GM19035 (cell line): ENCODE measurements around the gene AP5B1.
"Not testable (repeated sequence)": the region's sequence is repeated elsewhere in the genome, so short reads cannot be mapped to it uniquely, and the experiment has no call there.

Source experiments
- ATAC-seq: cut with Tn5 transposase; IDR thresholded peaks from one replicate; pipeline ENCODE4 v1.9.1; 2021; ENCODE audit not compliant: unreplicated experiment

AP5B1 gene

GRCh38 chr11:65770951-65771567 is 9.7 kb downstream of the AP5B1 start:
- ATAC-seq: no peak

GRCh38 chr11:65767806-65768205 is 13.0 kb downstream of the AP5B1 start:
- ATAC-seq: not testable (repeated sequence)

DNA sequence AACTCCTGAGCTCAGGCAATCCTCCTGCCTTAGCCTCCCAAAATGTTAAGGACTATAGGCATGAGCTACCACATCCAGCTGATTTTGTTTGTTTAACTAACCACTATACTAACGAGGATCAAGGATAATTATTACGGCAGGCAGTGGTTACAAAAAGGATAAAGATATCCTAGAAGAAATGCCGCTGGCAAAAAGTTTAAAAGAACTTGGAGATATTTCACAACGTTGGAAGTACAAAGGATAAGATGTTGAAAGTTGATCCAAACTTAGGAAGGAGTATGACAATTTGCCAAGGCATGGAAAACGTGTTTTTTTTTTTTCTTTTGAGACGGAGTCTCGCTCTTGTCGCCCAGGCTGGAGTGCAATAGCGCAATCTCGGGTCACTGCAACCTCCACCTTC is 13.4 kb downstream of the AP5B1 start:
- no peak for ATAC-seq

- no peak for ATAC-seq
These were observed 14.2 kb downstream of the AP5B1 start for GRCh38 chr11:65766535-65766934.

DNA sequence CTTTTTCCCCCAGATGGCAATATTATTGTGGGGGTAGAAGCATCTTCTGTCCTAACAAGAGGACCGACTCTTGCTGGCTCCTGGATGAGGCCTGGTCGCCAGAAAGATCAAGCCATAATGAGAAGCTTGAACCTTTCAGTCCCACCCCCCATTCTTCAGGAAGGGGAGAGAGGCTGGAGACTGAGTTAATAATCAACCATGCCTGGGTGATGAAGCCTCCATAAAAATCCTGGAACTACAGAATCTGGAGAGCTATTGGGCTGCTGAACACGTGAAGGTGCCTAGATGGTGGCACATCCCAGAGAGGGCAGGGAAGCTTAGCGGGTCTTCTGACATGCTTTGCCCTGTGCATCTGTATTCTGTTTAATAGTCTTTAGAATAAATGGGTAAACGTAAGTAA is 16.3 kb downstream of the AP5B1 start:
- no peak for ATAC-seq

- not testable (repeated sequence) for ATAC-seq
These were observed 18.0 kb downstream of the AP5B1 start for GRCh38 chr11:65762816-65763215.

GRCh38 chr11:65762169-65762568 is 18.6 kb downstream of the AP5B1 start:
- not testable (repeated sequence) for ATAC-seq

DNA sequence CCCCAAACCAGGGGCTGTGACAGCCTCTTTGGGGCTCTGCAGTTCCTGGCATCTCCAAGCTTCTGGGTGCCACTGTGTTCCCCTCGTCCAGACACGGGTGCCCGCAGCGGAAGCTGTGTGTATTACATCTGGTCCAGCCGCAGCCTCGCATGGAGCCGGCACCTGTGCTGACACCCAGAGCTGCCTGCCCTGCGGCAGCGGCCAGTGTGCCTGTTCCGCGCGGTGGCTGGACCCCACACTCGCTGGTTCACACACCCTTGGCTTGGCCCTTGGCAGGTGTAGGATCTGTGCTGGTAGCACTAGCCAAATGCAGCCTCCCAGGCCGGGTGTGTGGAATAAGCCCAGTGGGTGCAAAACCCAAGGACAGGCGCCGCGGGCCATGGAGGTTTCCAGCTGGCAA is 35.7 kb downstream of the AP5B1 start:
- no peak for ATAC-seq

- no peak for ATAC-seq
These were observed 36.1 kb downstream of the AP5B1 start for GRCh38 chr11:65744699-65745042.

- ATAC-seq: no peak
These were observed 36.6 kb downstream of the AP5B1 start for GRCh38 chr11:65744026-65744698.

GRCh38 chr11:65743681-65744025 is 37.1 kb downstream of the AP5B1 start:
- ATAC-seq: no peak

DNA sequence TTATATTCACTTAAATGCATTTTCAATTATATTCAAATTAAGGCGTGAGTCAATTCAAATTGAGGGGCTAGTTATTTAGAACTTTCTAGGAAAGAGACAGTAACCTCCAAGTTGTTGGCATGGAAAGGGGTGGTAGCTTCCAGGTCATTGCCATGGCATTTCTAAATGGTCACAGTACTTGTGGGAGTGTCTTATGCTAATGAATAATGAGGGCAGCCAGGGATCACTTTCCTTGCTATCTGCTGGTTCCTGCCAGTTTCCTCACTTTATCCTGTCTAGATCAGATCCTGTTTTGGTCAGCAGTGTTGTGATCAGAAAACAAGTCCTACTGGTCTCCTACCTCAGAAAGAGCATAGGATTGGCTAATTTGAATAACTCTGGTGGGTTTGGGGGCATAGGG is 38.4 kb downstream of the AP5B1 start:
- ATAC-seq: no peak

DNA sequence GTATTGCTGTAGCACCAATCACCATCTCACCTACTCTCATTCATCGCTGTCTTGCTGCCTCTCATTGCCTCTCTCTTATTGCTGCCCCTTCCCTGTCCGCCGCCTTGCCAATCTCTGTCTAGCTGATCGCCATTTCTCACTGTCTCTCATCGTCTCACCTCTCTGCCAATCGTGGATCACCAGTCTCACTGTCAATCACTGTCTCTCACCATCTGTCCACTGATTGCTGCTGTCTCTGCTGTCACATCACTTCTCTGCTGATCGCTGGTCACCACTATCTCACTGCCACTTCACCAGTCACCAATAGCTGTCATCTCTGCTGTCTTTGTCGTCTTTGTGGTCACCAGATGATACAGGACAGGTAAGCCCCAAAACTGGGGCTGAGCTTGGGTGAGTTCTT is 39.6 kb downstream of the AP5B1 start:
- ATAC-seq: no peak

DNA sequence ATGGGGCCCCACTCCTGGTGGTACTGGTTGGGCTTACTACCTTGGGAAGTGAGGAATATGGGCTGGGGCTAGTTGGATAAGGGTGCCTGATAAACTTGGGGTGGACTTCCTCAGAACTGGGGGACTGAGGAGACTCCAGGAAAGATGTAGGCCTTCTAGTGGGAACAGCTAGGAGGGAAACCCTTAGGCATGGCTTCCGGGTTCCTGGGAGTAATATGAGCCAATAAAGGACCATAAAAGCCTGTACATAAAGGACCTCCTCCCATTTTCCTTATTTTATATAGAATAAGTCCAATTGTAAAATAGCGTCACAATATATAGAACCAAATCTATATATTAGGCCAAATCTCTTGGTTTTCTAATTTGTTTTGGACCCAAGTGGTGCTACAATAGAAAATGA is 41.8 kb downstream of the AP5B1 start:
- no peak for ATAC-seq

DNA sequence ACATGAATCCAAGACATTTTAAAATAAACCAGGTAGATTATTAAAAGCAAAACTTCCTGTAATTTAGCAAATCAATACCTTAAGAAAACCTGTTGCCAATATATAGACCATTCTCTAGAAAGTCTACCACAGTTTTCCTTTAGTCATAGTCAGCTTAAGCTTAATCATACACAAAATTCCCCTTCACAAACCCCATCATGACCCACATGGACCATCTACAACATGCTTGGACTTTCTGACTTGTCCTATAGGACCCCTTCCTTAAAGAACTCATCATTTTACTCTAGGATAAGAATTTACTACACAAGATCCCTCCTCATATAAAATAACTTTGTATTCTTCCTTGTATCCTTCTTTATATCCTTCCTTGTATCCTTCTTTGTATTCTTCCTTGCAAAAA is 44.0 kb downstream of the AP5B1 start:
- ATAC-seq: no peak

DNA sequence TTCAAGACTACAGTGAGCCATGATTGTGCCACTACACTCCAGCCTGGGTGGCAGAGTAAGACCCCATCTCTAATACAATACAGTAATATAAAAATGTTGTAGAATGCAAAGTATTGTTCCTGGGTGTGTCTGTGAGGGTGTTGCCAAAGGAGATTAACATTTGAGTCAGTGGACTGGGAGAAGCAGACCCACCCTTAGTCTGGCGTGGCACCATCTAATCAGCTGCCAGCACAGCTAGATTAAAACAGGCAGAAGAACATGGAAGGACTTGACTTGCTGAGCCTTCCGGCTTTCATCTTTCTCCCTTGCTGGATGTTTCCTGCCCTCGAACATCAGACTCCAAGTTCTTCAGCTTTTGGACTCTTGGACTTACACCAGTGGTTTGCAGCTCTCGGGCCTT is 45.7 kb downstream of the AP5B1 start:
- ATAC-seq: not testable (repeated sequence)

DNA sequence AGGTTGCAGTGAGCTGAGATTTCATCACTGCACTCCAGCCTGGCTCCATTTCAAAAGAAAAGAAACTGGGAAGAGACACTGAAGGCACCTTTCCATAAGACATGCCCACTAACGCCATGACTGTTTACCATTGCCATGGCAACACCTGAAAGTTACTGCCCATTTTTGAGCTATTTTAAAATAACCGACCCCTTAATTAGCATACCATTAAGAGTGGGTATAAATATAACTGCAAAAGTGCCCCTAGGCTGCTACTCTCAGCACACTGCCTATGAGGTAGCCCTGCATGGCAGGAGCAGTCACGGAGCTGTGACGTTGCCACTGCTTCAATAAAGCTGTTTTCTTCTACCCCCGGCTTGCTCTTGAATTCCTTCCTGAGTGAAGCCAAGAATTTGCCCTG is 50.3 kb downstream of the AP5B1 start:
- ATAC-seq: no peak

DNA sequence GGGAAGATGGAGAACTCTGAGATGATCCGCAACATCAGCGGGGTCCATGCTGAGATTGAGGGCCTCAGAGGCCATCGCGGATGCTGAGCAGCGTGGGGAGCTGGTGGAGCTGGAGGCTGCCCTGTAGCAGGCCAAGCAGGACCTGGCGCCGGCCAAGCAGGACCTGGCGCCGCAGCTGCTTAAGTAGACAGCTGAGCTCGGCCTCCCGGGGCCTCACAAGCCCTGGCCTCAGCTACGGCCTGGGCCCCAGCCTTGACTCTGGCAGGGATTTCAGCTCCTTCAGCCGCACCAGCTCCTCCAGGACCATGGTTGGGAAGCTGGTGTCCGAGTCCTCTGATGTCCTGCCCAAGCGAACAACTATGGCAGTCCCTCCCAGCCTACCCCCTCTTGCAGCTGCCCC is 52.9 kb downstream of the AP5B1 start:
- no peak for ATAC-seq

DNA sequence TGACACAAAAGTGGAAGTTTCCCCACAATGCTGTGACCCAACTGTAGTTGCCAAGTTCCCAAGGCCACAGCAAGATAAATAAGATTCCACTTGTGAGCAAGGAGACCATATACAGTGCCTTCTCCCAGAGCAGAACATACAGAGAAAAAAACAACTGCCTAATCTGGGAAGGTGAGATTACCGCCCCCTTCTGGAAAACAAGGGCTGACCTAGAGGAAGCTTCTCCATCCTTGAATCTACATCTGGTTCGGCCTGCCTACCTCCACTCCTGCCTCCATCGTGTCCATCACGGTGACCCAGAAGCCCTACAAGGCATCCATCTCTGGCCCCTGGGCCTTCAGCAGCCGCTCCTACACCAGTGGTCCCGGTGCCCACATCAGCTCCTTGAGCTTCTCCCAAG is 54.1 kb downstream of the AP5B1 start:
- no peak for ATAC-seq
